ENCODE data around the gene PIP4K2A.

PIP4K2A gene

GRCh38 chr10:22662733-22663330 lies 51.5 kb downstream of the PIP4K2A start:
- ChIA-PET POLR2A (no interaction called here), CTCF (no interaction called here)
- TF ChIP-seq PKNOX1 (IDR thresholded peaks at IDR 0.05) (peak; percentile 6; the same call in 1 of the 2 replicates), NFRKB (IDR thresholded peaks at IDR 0.05) (no peak), FOXA1 (IDR thresholded peaks at IDR 0.05) (no peak)
- DNase-seq (ENCODE audit: extremely low spot score): no peak

- no peak for DNase-seq (ENCODE audit: extremely low spot score)
- ChIA-PET POLR2A (no interaction called here), CTCF (no interaction called here)
- TF ChIP-seq HDGF (IDR thresholded peaks at IDR 0.05; ENCODE audit: borderline replicate concordance) (no peak), L3MBTL2 (conservative IDR thresholded peaks at IDR 0.05) (no peak), NFRKB (IDR thresholded peaks at IDR 0.05) (no peak), FOXK2 (IDR thresholded peaks at IDR 0.05) (no peak), BHLHE40 (IDR thresholded peaks at IDR 0.05; ENCODE audit: borderline replicate concordance) (no peak), FOXM1 (IDR thresholded peaks at IDR 0.05; ENCODE audit: borderline replicate concordance) (no peak), ARNT (IDR thresholded peaks at IDR 0.05) (no peak), ELF4 (IDR thresholded peaks at IDR 0.05) (no peak), ZNF384 (IDR thresholded peaks at IDR 0.05) (no peak), LEF1 (IDR thresholded peaks at IDR 0.05; ENCODE audit: borderline replicate concordance) (no peak), TARDBP (IDR thresholded peaks at IDR 0.05) (no peak), CTBP1 (IDR thresholded peaks at IDR 0.05; ENCODE audit: borderline replicate concordance) (no peak), PKNOX1 (IDR thresholded peaks at IDR 0.05) (no peak), SUZ12 (IDR thresholded peaks at IDR 0.05) (no peak), SP1 (IDR thresholded peaks at IDR 0.05) (no peak), FOXA1 (IDR thresholded peaks at IDR 0.05) (no peak)
These were observed 54.5 kb downstream of the PIP4K2A start for GRCh38 chr10:22659866-22660265.

GRCh38 chr10:22658745-22659410 lies 55.5 kb downstream of the PIP4K2A start:
- CTCF ChIA-PET: interaction anchor here (0.6 kb wide), 1 partner anchor 59 kb away, joined by 3 read pairs; no protein-coding TSS in a partner anchor
- TF ChIP-seq HDGF (IDR thresholded peaks at IDR 0.05; ENCODE audit: borderline replicate concordance) (no peak), FOXK2 (IDR thresholded peaks at IDR 0.05) (no peak), FOXA1 (IDR thresholded peaks at IDR 0.05) (no peak), FOXM1 (IDR thresholded peaks at IDR 0.05; ENCODE audit: borderline replicate concordance) (no peak), LEF1 (IDR thresholded peaks at IDR 0.05; ENCODE audit: borderline replicate concordance) (no peak), ZNF384 (IDR thresholded peaks at IDR 0.05) (no peak), SP1 (IDR thresholded peaks at IDR 0.05) (no peak), ARNT (IDR thresholded peaks at IDR 0.05) (no peak), PKNOX1 (IDR thresholded peaks at IDR 0.05) (no peak), NFRKB (IDR thresholded peaks at IDR 0.05) (no peak), L3MBTL2 (conservative IDR thresholded peaks at IDR 0.05) (no peak)
- DNase-seq (ENCODE audit: extremely low spot score): no peak
- POLR2A ChIA-PET: no interaction called here

DNA sequence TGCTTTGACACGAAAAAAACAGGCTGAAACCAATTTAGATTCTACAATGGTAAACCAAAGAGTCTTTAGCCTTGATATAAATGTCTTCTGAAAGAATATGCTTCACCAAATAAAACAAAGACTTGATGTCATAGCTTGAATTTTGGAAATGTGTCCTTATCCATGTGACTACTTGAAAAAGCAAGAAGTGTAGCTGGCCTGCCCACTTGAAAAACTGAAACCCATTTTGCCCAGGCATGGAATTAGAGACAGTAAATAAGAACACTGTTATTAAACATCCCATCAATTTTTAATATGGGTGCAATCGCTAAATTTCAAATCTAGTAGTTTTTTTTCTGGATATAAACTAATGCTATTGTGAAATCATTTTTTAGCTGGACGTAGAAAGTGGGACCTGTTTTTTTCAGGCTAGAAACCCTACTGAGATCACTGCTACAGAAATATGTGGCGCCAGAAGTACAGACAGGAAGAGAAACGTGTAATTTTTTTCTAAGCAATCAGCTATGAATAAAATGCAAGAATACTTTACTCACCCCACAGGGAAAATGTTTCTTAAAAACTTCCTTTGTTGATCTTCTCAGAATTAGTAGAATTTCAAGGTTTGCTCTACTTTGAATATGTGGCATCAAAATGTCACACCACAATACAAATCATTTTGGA lies 56.7 kb downstream of the PIP4K2A start:
- ChIA-PET CTCF (no interaction called here), POLR2A (no interaction called here)
- TF ChIP-seq FOXM1 (IDR thresholded peaks at IDR 0.05; ENCODE audit: borderline replicate concordance): no peak
- TF ChIP-seq ZNF384 (IDR thresholded peaks at IDR 0.05): no peak
- TF ChIP-seq ELF4 (IDR thresholded peaks at IDR 0.05): no peak
- no peak for TF ChIP-seq NFRKB (IDR thresholded peaks at IDR 0.05)
- no peak for TF ChIP-seq FOXA1 (IDR thresholded peaks at IDR 0.05)
- TF ChIP-seq SP1 (IDR thresholded peaks at IDR 0.05): no peak
- no peak for TF ChIP-seq LEF1 (IDR thresholded peaks at IDR 0.05; ENCODE audit: borderline replicate concordance)
- TF ChIP-seq CTBP1 (IDR thresholded peaks at IDR 0.05; ENCODE audit: borderline replicate concordance): no peak
- no peak for TF ChIP-seq TARDBP (IDR thresholded peaks at IDR 0.05)
- no peak for DNase-seq (ENCODE audit: extremely low spot score)

DNA sequence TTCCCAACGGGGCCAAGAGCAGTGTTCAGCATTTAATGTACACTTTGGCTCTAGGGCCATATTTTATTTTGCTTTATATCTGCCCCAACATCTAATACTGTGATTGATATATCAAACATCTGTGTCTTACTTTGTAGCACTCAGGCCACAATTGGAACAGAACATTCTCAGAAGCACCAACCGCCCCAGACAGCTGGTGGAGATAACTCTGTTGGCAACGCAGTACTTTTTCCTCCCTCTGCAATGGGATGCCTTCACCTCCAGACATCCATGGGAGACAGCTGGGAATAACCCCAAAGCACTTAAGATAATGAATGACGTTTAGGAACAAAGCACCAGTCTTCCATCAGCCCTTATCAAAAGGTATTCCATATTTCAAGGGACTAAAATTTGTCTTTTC lies 57.4 kb downstream of the PIP4K2A start:
- POLR2A ChIA-PET: no interaction called here
- CTCF ChIA-PET: interaction anchor here (0.6 kb wide), 1 partner anchor 646 kb away, joined by 3 read pairs; no protein-coding TSS in a partner anchor
- DNase-seq (ENCODE audit: extremely low spot score): no peak
- TF ChIP-seq LEF1 (IDR thresholded peaks at IDR 0.05; ENCODE audit: borderline replicate concordance) (no peak), FOXA1 (IDR thresholded peaks at IDR 0.05) (no peak), FOXK2 (IDR thresholded peaks at IDR 0.05) (no peak), FOXM1 (IDR thresholded peaks at IDR 0.05; ENCODE audit: borderline replicate concordance) (no peak), BHLHE40 (IDR thresholded peaks at IDR 0.05; ENCODE audit: borderline replicate concordance) (no peak), ELF4 (IDR thresholded peaks at IDR 0.05) (no peak), TARDBP (IDR thresholded peaks at IDR 0.05) (no peak), ARNT (IDR thresholded peaks at IDR 0.05) (no peak), L3MBTL2 (conservative IDR thresholded peaks at IDR 0.05) (no peak)

GRCh38 chr10:22656036-22656435 lies 58.3 kb downstream of the PIP4K2A start:
- TF ChIP-seq TARDBP (IDR thresholded peaks at IDR 0.05): no peak
- no peak for TF ChIP-seq CTBP1 (IDR thresholded peaks at IDR 0.05; ENCODE audit: borderline replicate concordance)
- no peak for TF ChIP-seq FOXA1 (IDR thresholded peaks at IDR 0.05)
- TF ChIP-seq FOXM1 (IDR thresholded peaks at IDR 0.05; ENCODE audit: borderline replicate concordance): no peak
- ChIA-PET CTCF (no interaction called here), POLR2A (no interaction called here)
- DNase-seq (ENCODE audit: extremely low spot score): no peak

All from HEK293T (cell line).